Endometrial microvascular endothelial cells (primary cell): Measurements from ENCODE around the gene SCNN1B. TPM values are rescaled to one million over a fixed set of nuclear protein-coding genes. Genes with fewer than 3 reads are reported as not detected.
"Not testable (repeated sequence)": the region's sequence is repeated elsewhere in the genome, so short reads cannot be mapped to it uniquely, and the experiment has no call there.

Source experiments
- in situ Hi-C: cut with HindIII; loops from 2 replicates; pipeline ENCODE4 v1.10.0; 2017; ENCODE audit warnings: low sequenced_read_pairs, low pct_unique_long_range_greater_than_20kb; ENCODE audit errors: inconsistent ontology term
- total RNA-seq: library from RNA; depleted of rRNA; stranded (reverse); fragments of >200 nt; gene quantifications from one replicate; pipeline ENCODE4 v1.2.3, GENCODE V29; 2015; ENCODE audit errors: inconsistent ontology term

The SCNN1B gene
- total RNA-seq, 1 donor from 2014 or later, result not detected

- in situ Hi-C loops, result no loop called here
These were observed 16.0 kb upstream of the SCNN1B start for GRCh38 chr16:23286131-23286532.

- in situ Hi-C loops, result no loop called here
These were observed 13.9 kb upstream of the SCNN1B start for GRCh38 chr16:23288209-23288608.

GRCh38 chr16:23288726-23289512 lies 13.2 kb upstream of the SCNN1B start:
- in situ Hi-C loops, result no loop called here

- in situ Hi-C loops, result no loop called here
These were observed 11.7 kb upstream of the SCNN1B start for GRCh38 chr16:23290189-23291062.

- in situ Hi-C loops, result no loop called here
These were observed 9.1 kb upstream of the SCNN1B start for GRCh38 chr16:23293016-23293415.

- in situ Hi-C loops, result no loop called here
These were observed 7.8 kb upstream of the SCNN1B start for GRCh38 chr16:23294260-23294659.

- in situ Hi-C loops, result no loop called here
These were observed 5.1 kb upstream of the SCNN1B start for GRCh38 chr16:23296994-23297393.

- in situ Hi-C loops, result no loop called here
These were observed 3.7 kb upstream of the SCNN1B start for GRCh38 chr16:23298290-23298915.

GRCh38 chr16:23299815-23300214 lies 2.3 kb upstream of the SCNN1B start:
- in situ Hi-C loops, result not testable (repeated sequence)

GRCh38 chr16:23301251-23302044 lies 654 bp upstream of the SCNN1B start:
- in situ Hi-C loops, result no loop called here

GRCh38 chr16:23303685-23304084 lies 1.6 kb downstream of the SCNN1B start:
- in situ Hi-C loops, result no loop called here

GRCh38 chr16:23304620-23305019 lies 2.5 kb downstream of the SCNN1B start:
- in situ Hi-C loops, result no loop called here

GRCh38 chr16:23306199-23307100 lies 4.3 kb downstream of the SCNN1B start:
- in situ Hi-C loops, result no loop called here

GRCh38 chr16:23310217-23310616 lies 8.1 kb downstream of the SCNN1B start:
- in situ Hi-C loops, result no loop called here

- in situ Hi-C loops, result no loop called here
These were observed 8.6 kb downstream of the SCNN1B start for GRCh38 chr16:23310744-23311143.

GRCh38 chr16:23316232-23316631 lies 14.1 kb downstream of the SCNN1B start:
- in situ Hi-C loops, result no loop called here

- in situ Hi-C loops, result no loop called here
These were observed 14.6 kb downstream of the SCNN1B start for GRCh38 chr16:23316634-23317265.
